HG03159 (cell line): ENCODE measurements around the gene VAMP8.
"Not testable (repeated sequence)": the region's sequence is repeated elsewhere in the genome, so short reads cannot be mapped to it uniquely, and the experiment has no call there.

Experiments used
- ATAC-seq: cut with Tn5 transposase; IDR thresholded peaks from one replicate; pipeline ENCODE4 v1.9.1; 2021; ENCODE audit warnings: mild to moderate bottlenecking, moderate library complexity; ENCODE audit not compliant: unreplicated experiment

VAMP8 gene

DNA sequence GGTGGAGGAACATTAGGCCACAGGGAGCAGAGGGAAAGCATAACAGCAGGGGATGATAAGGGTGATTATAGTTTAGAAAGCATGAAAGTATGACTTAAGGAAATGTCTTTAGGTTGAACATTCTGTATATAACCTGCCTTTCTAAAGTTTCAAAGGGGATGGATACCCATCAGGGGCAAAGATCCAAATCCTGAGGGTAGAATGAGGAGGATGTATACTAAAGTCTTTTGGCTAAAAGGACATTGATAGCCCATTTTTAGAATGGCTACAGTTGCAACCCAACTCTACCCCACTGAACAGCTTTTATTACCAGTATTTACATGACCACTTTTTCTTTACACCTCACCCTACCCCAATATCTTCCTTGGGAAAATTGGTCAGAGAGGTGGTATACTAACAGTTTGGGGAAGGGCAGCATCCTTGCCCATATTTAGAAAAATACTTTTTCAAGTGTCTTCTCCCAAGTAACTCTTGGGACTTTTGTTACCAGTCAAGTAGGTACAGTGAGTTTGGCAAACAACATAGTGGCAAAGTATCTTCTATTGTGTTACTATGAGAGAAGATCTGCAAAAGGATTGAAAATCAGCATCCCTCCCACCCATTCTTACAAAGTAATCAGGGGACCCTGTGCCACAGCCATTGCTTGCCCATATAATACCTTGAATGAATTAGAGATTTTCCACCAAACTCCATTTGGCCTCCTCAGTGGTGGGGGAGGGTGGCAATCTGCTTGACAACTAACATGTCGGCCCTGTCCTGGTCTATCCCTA is 30.1 kb upstream of the VAMP8 start:
- ATAC-seq = no peak

- ATAC-seq = no peak
Measured at GRCh38 chr2:85547859-85548607, 29.4 kb upstream of the VAMP8 start.

DNA sequence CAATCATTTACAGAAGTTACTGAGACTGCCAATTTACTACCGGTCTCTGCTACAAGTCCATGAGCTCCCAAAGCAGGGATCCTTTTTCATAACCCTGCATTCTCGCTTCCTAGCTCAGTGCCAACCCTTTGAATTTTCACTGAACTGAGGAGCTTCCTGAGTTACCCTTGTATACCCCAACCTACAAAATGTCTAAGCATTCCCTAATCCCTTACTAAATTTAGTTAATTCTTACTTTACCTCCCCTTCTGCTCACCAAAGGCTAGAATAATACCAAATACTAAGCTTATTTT is 28.8 kb upstream of the VAMP8 start:
- no peak for ATAC-seq

DNA sequence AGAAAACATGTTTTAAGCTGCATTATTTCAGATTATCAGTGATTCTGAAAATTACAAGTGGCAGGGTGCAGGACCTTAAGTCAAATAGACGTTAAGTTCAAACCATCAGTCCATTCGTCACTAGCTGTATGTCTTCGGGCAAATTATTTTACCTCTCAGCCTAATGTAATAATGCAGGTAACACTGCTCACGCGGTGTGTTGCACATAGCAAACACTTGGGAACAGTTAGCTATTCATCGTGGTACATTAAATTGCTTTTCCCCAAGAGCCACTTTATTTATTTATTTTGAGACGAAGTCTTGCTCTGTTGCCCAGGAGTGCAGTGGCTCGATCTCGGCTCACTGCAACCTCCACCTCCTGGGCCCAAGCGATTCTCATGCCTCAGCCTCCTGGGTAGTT is 28.3 kb upstream of the VAMP8 start:
- no peak for ATAC-seq

GRCh38 chr2:85549826-85550225 is 27.6 kb upstream of the VAMP8 start:
- no peak for ATAC-seq

- no peak for ATAC-seq
Measured at GRCh38 chr2:85550486-85550885, 26.9 kb upstream of the VAMP8 start.

DNA sequence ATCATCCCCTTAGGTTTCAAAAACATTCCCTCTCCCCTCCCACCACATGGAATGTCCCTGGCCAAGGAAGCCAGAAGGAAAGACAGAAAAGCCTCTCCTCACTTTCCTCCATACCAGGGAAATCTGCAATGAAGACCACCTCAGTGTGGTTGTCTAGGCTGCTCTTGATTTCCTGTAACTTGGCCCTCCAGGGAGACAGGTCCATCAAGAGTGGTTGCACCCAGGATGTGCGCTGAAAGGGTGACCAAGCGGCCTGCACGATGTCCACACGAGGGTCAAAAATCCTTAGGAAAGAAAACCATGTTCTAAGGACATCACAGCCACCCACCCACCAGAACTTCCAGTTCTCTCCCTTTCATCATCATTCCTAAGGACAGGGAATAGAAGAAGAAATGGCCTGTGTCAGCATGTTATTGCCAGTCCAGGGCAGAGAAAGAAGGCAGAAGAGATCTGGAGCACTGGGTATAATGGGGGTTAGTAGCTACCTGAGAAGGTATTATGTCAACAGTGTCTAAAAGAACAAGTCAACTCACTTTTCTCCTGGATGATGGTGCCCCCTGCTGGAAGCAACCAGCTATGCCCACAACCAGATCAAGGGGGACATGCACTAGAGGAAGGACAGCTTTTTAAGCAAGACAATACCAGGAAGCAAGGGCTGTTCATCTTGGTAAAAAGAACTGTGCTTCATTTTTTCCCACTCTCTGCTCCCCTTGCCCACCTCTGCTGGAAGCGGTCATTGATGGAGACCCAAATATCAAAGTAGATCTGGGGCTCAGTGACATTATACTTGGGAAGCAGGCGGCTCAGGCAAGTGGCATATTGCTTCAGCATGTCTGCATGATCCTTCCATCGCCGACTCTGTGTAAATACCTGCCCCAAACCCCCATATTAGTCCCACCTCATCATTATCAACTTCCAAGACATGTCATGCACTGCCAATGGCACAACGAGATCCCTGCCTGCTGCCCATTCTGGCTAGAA is 25.4 kb upstream of the VAMP8 start:
- peak; percentile 57 for ATAC-seq

DNA sequence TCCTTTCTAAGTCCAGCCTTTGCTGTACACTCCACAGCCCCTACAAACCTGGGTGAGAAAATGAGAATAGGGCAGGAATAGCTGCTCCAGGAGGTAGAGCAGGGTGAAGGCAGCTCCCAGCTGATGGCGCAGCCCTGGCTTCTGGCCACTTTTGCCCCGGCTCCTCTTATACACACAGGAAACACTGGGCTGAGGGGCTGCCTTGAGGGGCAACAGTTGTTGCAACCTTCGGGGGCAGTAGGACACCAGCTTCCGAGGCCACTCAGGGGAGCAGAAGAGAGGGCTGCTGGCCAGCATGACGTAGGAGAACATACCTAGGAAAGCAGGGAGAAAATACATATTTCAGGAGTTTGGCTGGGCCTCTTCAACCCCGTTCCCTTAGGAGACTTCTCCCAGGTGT is 24.2 kb upstream of the VAMP8 start:
- ATAC-seq = no peak

DNA sequence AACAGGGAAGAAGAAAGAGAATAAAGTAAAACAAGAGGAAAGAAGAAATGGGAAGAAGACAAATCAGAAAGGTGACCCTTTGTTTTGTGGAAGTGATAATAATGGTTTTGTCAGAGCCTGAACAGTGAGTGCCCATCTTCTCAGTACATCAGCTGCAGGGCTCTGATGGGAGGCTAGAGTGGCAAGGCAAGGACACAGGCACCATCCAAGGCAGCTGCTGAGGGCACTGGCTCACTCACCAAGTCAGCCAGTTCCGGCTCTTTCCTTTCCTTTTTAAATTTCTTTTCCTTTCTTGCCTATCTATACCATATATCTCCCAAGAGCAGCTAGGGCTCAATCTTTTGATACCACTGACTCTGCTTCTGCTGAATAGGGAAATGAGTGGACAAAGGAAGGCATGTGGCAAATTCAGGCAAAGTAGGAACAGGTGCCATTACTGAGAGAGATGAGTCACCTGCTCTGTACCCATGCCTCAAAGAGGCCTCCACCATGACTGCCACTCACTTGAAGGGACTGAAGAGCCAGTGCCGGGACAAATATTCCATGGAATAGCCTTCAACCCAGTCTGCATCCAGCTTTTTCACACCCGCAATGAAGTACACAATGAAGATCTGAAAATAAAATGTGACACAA is 22.3 kb upstream of the VAMP8 start:
- ATAC-seq = no peak

DNA sequence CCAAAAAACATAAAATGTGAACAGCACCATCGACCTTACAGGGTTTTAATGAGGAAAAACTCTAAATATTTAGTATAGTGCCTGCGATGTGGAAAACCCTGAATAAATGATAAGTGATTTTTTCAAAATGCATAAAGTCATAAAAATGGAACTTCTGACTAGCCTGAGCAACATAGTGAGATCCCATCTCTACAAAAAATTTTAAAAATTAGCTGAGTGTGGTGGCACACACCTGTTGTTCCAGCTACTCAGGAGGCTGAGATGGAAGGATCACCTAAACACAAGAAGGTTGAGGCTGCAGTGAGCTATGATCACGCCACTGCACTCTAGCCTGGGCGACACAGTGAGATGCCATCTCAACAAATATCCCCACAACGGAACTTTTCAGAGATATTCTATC is 20.3 kb upstream of the VAMP8 start:
- ATAC-seq = no peak

GRCh38 chr2:85558160-85558559 is 19.2 kb upstream of the VAMP8 start:
- ATAC-seq = no peak

- not testable (repeated sequence) for ATAC-seq
Measured at GRCh38 chr2:85560403-85560726, 17.0 kb upstream of the VAMP8 start.

GRCh38 chr2:85560812-85561279 is 16.5 kb upstream of the VAMP8 start:
- ATAC-seq = peak; percentile 23

DNA sequence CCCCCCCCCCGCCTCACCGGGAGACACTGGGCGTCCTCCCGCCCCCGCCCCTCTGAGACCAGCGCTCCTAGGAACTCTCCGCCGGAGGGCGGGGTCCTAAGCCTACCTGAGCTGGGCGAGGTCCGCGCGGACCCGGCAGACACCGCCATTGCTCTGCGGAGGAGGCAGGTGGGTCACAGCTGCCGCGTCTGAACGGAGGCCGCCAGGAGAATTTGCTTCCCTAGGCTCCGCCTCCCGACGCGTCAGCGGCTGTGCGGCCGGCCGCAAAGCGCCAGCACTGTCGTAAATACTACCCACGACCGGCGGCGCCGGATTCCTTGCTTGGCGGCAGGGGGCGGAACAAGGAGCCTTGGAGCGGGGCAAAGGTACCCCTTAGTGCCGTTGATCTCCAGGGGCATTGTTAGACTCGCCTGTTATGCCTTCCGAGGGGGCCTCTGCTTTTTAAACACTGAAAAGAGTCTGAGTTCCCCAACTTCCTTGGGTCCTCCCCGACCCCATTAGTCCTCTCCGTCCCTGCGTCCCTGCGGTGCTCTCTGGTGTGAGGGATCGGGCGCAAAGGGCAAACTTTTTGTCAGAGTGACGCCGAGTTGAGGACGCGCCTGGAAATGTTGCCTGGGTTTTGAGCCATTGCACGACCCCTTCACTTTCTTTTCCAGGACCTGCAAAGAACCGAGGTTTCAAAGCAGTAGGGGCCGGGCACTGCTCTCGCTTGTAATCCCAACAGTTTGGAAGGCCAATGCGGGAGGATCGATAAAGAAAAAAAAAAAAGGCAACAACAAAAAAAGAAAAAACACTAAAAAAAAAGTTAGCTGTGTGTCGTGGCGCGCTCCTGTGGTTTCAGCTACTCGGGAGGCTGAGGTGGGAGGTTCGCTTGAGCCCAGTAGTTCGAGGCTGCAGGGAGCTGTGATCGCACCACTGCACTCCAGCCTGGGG is 15.8 kb upstream of the VAMP8 start, which contains the start of gene GGCX:
Gene GGCX (minus strand): TSS at position 214 of the 933 bp plus-strand sequence. CDS start 65 bp downstream, at position 149.
- ATAC-seq = peak; percentile 84

- ATAC-seq = no peak
Measured at GRCh38 chr2:85564144-85564563, 13.2 kb upstream of the VAMP8 start.

DNA sequence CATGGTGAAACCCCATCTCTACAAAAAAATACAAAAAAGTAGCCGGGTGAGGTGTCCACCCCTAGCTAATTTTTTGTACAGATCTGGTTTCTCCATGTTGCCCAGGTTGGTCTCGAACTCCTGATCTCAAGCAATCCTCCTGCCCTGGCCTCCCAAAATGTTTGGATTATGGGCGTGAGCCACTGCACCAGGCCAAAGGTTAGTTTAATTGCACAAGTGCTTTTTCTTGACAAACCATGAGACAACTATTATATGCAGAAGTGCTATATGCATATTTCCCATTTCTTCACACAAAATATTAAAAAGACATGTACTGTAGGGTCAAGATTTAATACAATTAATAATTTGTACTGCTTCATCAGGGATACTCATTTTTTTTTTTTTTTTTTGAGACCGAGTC is 11.1 kb upstream of the VAMP8 start:
- ATAC-seq = no peak

GRCh38 chr2:85575739-85576138 is 1.6 kb upstream of the VAMP8 start:
- ATAC-seq = no peak

DNA sequence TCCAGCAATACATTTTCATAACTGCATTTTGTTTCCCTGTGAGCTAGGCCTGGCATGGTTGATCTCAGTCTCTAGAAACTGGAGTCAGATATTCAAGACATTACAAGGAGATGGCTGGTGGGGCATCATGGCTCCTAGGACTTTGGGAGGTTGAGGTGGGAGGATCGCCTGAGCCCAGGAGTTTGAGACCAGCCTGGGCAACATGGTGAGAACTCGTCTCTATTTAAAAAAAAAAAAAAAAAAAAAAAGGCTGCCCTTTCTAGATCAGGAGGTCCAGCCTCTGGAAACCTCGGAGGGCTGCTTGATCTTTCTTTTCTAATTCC is 362 bp upstream of the VAMP8 start:
- ATAC-seq = no peak

GRCh38 chr2:85578243-85579180 is 1.1 kb downstream of the VAMP8 start:
- peak; percentile 40 for ATAC-seq
